Ishikawa (cell line): ENCODE measurements around the gene MED16.

Experiments
- CEBPB ChIP-seq: IDR thresholded peaks from 2 replicates; pipeline ENCODE4 v1.6.1; 2012
- CREB1 ChIP-seq: IDR thresholded peaks from 2 replicates; pipeline ENCODE4 v1.6.1; 2012; ENCODE audit warnings: low read depth
- EGR1 ChIP-seq: IDR thresholded peaks from 2 replicates; pipeline ENCODE4 v1.6.1; 2012
- EP300 ChIP-seq: IDR thresholded peaks from 2 replicates; pipeline ENCODE4 v1.6.1; 2012; ENCODE audit warnings: borderline replicate concordance
- FOXM1 ChIP-seq: IDR thresholded peaks from 2 replicates; pipeline ENCODE4 v1.6.1; 2012; ENCODE audit warnings: low read depth, borderline replicate concordance
- MAX ChIP-seq: IDR thresholded peaks from 2 replicates; pipeline ENCODE4 v1.6.1; 2012
- NFIC ChIP-seq: IDR thresholded peaks from 2 replicates; pipeline ENCODE4 v1.6.1; 2012
- RAD21 ChIP-seq: IDR thresholded peaks from 2 replicates; pipeline ENCODE4 v1.6.1; 2012; ENCODE audit warnings: low read depth
- REST ChIP-seq: IDR thresholded peaks from 2 replicates; pipeline ENCODE4 v1.6.1; 2012; ENCODE audit warnings: low read depth, mild to moderate bottlenecking
- TAF1 ChIP-seq: IDR thresholded peaks from 2 replicates; pipeline ENCODE4 v1.6.1; 2012; ENCODE audit warnings: low read depth, mild to moderate bottlenecking
- TCF12 ChIP-seq: IDR thresholded peaks from 2 replicates; pipeline ENCODE4 v1.6.1; 2012; ENCODE audit warnings: low read depth
- TEAD4 ChIP-seq: IDR thresholded peaks from 2 replicates; pipeline ENCODE4 v1.6.1; 2012
- ZBTB7A ChIP-seq: IDR thresholded peaks from 2 replicates; pipeline ENCODE4 v1.6.1; 2012; ENCODE audit warnings: low read depth

The MED16 gene

GRCh38 chr19:903266-903797, 10.3 kb upstream of the MED16 start:
- 0 out of 2 replicates have a peak, but pooled peaks have one; percentile 43 for TF ChIP-seq ZBTB7A
- no peak for TF ChIP-seq EGR1
- no peak for TF ChIP-seq TAF1
- TF ChIP-seq MAX, result 0 out of 2 replicates have a peak, but pooled peaks have one; percentile 10
- peak; percentile 54; the same call in 1 of the 2 replicates for TF ChIP-seq TCF12

- no peak for TF ChIP-seq REST
Measured at GRCh38 chr19:902446-903226, 9.6 kb upstream of the MED16 start.

- TF ChIP-seq CEBPB (no peak), MAX (no peak), NFIC (no peak), TCF12 (no peak), EP300 (no peak), REST (no peak), TAF1 (no peak)
Measured at GRCh38 chr19:902093-902370, 9.0 kb upstream of the MED16 start.

- no peak for TF ChIP-seq CEBPB
- TF ChIP-seq EGR1, result no peak
- no peak for TF ChIP-seq FOXM1
- no peak for TF ChIP-seq CREB1
- TF ChIP-seq TEAD4, result no peak
- TF ChIP-seq REST, result no peak
- TF ChIP-seq EP300, result no peak
- TF ChIP-seq TAF1, result no peak
- no peak for TF ChIP-seq NFIC
- no peak for TF ChIP-seq ZBTB7A
Measured at GRCh38 chr19:901216-902092, 8.5 kb upstream of the MED16 start.

GRCh38 chr19:900302-901111, 7.5 kb upstream of the MED16 start:
- TF ChIP-seq TEAD4 (no peak), MAX (peak; percentile 20; the same call in 1 of the 2 replicates)

GRCh38 chr19:900043-900301, 7.0 kb upstream of the MED16 start:
- TF ChIP-seq TEAD4 (no peak), REST (no peak), NFIC (no peak), EGR1 (no peak), TAF1 (no peak), ZBTB7A (no peak), RAD21 (no peak), EP300 (no peak), CEBPB (no peak), MAX (no peak), TCF12 (no peak)
